AG08396 (cell line): ENCODE data around the gene UGT1A9.

Source experiments
- DNase-seq: peaks from one replicate; pipeline ENCODE4 v3.0.0; 2012; ENCODE audit warnings: low spot score, mixed read lengths

UGT1A9 gene

GRCh38 chr2:233798335-233799086 is 126.8 kb downstream of the UGT1A9 start:
- DNase-seq: no peak

GRCh38 chr2:233799087-233799665 is 127.5 kb downstream of the UGT1A9 start:
- no peak for DNase-seq

DNA sequence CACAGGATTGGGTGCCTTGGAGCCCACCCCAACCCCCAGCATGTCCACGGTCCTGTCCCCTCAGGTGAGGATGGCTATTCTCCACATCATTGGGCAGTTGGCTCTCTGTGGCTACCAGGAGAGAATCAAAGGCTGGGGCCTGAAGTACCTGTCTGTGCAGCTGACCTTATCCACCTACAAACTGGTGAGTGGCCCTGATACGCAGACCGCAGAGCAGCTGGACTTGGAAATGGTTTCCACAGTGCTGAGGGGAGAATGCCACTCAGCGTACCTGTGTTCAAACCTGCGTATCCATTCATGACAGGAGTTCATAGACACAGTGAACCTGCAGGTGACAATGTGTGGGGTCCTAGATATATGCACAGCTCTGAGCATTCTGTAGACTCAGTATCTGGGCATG is 128.0 kb downstream of the UGT1A9 start:
- DNase-seq: no peak

GRCh38 chr2:233800208-233800607 is 128.5 kb downstream of the UGT1A9 start:
- DNase-seq: no peak

DNA sequence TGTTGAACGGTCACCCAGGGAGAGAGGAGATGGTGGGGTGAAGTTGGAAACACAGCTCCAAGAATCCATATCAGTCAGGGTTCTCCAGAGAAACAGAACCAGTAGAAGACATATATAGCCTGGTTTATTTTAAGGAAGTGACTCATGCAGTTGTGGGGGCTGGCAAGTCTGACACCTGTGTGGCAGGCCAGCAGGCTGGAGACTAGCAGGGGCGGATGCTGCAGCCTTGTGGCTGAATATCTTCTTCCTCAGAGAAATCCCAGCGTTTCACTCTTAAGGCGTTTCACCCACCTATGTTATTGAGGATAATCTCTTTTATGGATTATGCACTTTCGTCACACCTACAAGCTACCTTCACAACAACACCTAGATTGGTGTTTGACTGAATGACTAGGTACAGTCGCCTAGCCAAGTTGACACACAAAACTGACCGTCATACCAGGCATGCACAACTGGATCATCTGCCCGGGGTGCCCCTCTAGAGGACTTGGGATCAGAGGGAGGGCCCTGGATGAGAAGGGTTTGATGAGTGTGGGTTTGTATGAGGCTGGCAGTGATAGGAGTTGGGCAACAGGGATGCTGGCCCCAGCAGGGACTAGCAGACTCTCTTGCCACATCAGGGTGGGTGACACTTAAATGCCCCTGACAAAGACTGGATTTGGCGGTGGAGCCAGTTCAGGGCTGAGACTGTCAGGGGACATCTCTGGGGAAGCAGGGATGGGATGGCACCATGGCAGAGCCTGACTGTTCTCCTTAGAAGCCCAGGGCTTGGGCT is 129.8 kb downstream of the UGT1A9 start:
- no peak for DNase-seq

GRCh38 chr2:233802132-233802815 is 130.6 kb downstream of the UGT1A9 start:
- DNase-seq: no peak

GRCh38 chr2:233803292-233803911 is 131.7 kb downstream of the UGT1A9 start:
- DNase-seq: no peak

DNA sequence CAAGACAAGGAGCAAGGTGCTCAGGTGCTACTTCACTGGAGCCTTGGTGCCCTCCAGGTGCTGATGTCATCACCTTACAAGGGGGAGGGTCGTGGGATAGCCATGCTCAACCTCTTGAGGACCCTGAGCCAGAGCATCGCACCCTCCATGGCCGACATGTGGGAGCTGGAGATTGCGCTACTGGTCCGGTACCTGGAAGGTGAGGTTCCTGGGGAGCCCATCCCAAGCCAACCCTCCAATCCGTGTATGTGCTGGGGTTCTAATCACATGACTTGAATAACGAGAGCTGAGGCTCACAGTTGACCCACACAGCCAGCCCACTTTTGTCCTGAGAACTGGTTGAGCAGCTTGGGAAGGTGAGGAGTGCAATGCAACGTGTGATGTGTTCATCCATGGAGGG is 132.3 kb downstream of the UGT1A9 start:
- no peak for DNase-seq

- no peak for DNase-seq
Measured at GRCh38 chr2:233807215-233807865, 135.6 kb downstream of the UGT1A9 start.

- no peak for DNase-seq
Measured at GRCh38 chr2:233807966-233808935, 136.6 kb downstream of the UGT1A9 start.

DNA sequence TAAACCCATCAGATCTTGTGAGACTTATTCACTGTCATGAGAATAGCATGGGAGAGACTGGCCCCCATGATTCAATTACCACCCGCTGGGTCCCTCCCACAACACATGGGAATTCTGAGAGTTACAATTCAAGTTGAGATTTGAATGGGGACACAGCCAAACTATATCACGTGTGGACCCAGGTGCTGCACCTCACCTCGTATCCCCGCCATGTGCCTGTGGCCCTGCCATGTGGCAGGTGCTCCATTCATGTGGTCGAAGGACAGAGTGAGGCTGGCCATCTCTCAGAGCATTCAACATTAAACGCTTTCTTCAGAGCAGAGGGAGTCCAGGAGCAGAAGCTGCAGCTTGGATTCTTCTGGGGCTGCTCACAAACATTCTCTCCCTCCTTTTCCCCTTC is 138.7 kb downstream of the UGT1A9 start:
- no peak for DNase-seq

GRCh38 chr2:233811087-233811486 is 139.4 kb downstream of the UGT1A9 start:
- DNase-seq: no peak

DNA sequence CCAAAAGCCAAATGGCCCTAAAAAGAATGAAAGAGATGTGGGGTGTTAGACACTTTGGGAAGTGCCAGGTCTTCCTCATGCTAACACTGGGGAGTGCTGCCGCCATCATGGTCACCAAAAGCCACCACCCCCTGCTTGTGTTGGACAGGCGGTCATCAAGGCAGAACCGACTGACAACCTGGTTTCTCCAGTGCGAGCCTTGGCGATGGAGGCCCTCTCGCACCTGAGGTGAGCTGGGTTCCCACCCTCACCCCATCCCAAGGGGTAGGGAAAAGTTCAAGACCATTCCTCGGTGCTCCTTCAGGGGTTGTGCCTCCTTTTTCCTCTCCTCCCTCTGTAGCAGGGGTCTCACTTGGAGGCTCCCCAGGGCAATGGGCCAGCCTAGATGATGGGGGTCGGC is 140.0 kb downstream of the UGT1A9 start:
- DNase-seq: no peak

DNA sequence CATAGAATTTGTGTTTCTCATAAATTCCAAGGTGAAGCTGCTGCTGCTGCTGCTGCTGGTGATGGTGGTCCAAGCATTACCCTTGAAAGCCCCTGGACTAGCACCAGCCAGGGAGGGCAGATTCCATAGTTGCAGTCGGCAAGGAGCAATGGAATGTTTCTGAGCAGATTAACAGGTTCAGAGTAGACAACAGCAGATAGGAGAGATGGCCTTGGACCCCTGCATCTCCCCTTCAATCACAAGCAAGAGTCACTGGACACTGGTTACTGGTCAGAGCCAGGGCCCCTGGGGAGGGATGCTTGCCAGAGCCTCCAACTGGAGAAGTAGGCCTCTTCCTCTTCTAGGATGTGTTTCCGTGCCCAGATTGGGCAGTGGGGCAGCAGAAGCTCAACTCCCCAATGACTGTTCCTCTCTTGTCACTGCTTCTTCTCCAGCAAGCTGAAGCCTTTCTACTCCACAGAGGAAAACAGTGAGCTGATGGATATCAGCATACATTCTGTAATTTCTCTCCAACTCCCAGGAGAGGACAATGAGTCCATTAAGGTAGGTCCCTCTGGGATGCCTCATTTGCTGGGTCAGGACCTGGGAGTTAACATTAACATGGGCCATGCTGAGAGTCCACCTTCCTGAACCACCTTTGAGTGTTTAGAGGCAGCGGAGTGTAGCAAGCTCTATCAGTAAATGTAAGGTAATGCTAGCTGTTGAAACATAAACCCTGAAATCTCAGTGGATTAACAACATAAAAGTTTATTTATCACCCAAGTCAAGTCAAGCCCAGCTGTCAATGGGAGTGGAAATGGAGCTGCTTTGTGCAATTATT is 141.7 kb downstream of the UGT1A9 start:
- no peak for DNase-seq

- DNase-seq: no peak
Measured at GRCh38 chr2:233814056-233814835, 142.5 kb downstream of the UGT1A9 start.

GRCh38 chr2:233815861-233816260 is 144.2 kb downstream of the UGT1A9 start:
- DNase-seq: no peak

- no peak for DNase-seq
Measured at GRCh38 chr2:233816334-233816733, 144.6 kb downstream of the UGT1A9 start.

GRCh38 chr2:233816771-233817170 is 145.1 kb downstream of the UGT1A9 start:
- no peak for DNase-seq
